NCI-H1436 (cell line): ENCODE results near the gene CFAP91.

Experiments used
- DNase-seq: peaks from one replicate; lab custom pipeline; 2025; lab: John Stamatoyannopoulos, UW

Gene CFAP91

DNA sequence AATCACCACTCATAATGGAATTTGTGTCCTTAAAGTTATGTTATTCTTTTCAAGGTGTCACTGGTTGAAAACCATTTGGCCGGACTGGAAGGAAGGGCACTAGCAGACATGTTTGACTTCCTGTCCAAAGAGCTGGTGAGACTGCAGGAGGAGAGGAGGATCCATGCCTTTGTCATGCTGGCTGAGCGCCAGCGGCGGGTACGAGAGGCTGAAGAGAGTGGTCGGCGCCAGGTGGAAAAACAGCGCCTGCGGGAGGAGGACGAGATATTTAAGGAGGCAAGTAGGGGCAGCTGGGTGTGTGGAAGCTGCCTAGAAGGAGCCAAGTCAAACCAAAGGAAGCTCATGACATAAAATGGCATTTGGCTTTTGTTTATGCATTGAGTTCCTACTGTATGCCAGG lies 41.1 kb downstream of the CFAP91 start:
- DNase-seq = no peak

- DNase-seq = no peak
Observed at GRCh38 chr3:119745942-119746341, 43.1 kb downstream of the CFAP91 start.

DNA sequence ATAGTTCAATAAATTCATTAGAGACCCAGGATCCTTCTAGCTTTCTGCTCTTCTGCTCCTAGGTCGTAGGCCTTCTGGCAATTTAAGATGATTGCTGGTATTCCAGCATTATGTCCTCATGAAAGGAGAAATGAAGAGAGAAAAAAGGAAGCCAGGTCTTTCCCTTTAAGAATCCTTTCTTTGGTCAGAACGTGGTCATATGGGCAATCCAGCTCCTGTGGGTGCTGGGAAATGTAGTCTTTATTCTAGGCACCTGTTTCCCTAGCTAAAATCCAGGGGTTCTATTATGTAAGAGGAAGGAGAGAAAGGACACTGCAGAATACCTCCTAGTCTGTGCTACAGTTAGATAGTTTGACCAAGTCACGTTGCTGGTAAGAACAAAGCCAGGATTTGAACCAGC lies 43.6 kb downstream of the CFAP91 start:
- DNase-seq = no peak

DNA sequence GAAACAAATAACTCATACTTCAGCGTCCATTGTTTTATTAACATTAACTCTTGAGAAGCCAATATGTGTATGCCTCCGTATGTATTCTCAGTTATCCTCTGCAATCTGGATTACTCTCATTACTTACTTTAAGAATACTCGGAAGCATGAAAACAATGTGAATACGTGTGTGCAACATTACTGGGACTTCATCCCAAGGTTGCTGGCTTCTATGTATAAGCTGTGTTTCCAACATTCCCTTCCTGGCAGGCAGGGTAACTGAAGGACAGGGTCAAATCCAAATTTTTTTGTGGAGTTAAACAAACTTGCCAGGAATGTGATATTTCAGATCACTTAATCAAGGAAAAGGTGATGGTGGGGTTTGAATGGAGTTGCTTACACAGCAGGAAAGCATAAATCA lies 44.5 kb downstream of the CFAP91 start:
- DNase-seq = no peak

DNA sequence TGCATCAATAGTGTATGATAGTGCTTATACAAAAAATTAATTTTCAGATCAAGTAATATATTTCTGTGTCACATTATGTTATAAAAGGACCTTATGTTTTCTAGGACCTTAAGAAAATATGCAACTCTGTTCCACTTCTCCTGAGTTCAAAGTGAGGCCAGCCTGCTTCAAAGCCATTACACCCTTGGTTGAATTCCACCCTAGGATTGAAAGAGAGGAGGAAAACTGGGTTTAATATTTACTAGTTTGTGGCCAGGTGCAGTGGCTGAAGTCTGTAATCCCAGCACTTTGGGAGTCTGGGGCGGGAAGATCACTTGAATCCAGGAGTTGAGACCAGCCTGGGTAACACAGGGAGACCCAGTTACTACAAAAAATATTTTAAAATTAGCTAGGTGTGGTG lies 46.2 kb downstream of the CFAP91 start:
- no peak for DNase-seq

DNA sequence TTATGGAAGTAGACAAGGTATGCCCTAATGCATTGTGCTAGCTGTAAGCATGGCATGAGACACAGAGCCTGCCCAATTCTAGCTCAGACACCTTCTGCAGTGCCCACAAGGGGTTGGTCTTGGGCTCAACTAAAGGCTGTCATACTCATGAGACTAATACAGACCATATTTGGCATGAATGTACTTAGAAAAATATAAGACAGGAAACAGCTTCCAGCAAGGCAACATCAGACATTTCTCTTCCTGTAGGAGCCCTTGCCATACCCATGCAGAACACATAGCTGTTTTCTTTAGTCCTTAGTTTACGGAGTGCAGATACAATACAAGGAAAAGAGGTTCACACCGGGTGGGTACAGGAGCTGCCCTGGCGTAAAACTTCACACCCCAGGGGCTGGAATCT lies 48.6 kb downstream of the CFAP91 start:
- DNase-seq = no peak
